Measurements from ENCODE around the gene NTRK2.

NTRK2 gene

GRCh38 chr9:84900421-84900820 is 230.9 kb downstream of the NTRK2 start:
- DNase-seq, result no peak

- no peak for DNase-seq
These were observed 234.4 kb downstream of the NTRK2 start for GRCh38 chr9:84903963-84904362.

- no peak for DNase-seq
These were observed 247.2 kb downstream of the NTRK2 start for GRCh38 chr9:84916769-84917168.

DNA sequence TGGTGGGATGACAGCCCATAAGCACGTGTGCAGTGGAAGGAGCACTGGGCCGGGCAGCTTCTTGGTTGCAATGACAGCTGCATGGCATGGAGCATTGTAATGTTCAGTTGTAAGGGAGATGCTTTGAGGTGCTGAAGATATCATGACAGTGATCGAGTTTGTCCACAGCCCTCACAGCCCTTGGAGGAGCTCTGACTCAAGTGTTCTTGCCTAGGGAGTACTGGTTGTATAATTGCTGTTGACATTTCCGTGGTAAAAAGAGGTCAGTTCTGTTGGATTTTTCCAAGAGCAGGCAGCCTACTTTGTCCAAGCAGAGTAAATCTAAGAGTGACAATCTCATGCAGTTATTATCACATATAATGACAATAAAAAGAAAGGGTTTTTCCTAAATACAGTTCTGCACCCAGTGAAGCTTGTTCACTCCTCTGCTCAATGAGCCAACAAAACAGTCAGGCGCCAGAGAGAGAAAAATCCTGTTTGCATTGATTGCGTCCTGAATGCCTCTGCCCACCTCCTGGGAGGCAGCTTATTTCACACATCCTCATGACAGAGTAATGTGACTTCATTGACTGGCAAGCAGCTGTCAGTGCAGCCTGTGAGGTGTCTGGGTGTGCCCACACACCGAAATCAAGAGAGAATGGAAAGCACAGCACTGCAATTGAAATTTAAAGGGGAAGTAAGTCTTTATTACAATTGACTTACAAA is 248.0 kb downstream of the NTRK2 start:
- peak in 1 of 2 donors; percentile 52 for DNase-seq

GRCh38 chr9:84919440-84919839 is 249.9 kb downstream of the NTRK2 start:
- no peak for DNase-seq

DNA sequence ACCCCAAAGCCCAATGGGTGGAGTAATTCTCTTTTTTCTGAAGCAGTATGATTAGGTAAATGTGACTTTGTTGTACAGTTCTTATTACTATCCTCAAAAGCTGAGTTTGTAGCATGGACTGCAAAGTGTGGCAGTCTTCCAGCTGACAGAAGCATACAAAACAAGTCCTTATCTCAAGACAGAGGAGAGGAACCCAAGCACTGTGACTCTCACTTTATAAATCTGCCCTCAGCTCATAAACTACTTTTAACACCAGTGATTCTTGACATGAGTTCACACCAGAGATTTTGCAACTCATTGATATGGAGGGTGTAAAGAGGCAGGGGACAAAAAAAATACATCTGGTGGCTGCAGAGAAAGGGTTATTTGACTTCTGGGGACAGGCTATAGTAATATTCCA is 251.6 kb downstream of the NTRK2 start:
- DNase-seq, result no peak

- no peak for DNase-seq
These were observed 252.5 kb downstream of the NTRK2 start for GRCh38 chr9:84922051-84922450.

GRCh38 chr9:84924266-84924665 is 254.7 kb downstream of the NTRK2 start:
- DNase-seq, result no peak

- no peak for DNase-seq
These were observed 255.8 kb downstream of the NTRK2 start for GRCh38 chr9:84925225-84925872.

- DNase-seq, result no peak
These were observed 257.3 kb downstream of the NTRK2 start for GRCh38 chr9:84926793-84927192.

DNA sequence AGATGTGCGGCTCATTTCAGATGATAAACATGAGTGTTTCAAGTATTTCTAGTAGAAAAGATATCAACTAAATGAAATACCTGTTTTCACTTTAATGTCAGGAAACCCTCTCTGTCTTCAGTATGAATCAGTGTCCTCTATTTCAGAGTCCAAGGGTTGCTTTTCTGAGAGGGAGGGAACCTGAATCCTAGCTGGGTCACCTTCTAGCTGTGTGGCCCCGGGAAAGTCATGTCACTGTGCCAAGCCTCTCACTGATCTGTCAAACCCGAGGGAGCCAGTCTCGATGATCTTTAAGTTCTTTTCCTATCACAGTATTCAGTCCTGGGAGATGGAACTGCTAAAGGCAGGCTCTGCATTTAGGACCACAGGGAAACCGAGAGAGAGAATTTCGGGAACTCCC is 258.9 kb downstream of the NTRK2 start:
- no peak for DNase-seq

DNA sequence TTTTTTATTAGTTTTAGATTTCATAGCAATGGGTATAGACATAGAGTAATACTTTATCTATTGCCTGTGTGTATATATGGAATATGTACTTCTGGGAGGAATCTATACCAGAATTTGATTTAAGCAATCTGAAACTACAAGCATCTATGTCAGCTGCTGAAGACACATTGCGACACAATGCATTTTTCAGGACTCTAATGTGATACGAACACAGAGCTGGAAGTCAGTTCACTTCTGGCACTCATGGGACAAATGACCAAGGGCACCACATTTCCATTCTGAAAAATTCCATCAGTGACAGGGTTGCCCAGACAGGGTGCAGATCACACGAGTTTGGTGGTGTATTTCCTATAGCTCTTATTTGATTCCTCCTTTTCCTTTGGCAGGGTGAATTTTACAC is 259.5 kb downstream of the NTRK2 start:
- no peak for DNase-seq

DNA sequence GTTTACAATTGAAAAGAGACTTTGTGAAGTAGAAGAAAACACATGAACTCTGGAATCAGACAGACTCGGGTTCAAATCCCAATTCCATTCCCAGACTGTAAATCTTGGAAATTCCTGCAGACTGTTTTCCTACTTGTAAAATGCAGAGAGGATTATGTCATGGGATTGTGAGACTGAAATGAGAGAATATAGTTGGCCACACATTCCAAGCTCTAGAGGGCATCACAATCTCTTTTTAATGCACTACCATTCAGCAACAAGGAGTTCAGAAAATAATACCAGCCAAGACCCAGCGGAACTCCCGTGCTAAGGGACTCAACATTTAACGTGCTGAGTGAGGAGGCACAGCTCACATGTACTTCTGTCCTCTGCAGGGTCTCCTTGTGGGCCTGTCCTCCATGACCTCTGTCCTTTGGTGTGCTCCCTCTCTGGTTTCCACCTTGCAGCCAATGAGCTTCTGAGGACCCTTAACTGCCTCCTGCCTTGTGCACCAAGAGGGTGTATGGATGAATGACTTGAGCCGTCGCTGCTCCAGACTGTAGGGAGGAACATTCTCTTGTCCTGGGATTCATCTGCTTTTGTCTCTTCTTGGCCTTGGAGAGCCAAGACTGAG is 263.5 kb downstream of the NTRK2 start:
- peak in 1 of 2 donors; percentile 22 for DNase-seq

DNA sequence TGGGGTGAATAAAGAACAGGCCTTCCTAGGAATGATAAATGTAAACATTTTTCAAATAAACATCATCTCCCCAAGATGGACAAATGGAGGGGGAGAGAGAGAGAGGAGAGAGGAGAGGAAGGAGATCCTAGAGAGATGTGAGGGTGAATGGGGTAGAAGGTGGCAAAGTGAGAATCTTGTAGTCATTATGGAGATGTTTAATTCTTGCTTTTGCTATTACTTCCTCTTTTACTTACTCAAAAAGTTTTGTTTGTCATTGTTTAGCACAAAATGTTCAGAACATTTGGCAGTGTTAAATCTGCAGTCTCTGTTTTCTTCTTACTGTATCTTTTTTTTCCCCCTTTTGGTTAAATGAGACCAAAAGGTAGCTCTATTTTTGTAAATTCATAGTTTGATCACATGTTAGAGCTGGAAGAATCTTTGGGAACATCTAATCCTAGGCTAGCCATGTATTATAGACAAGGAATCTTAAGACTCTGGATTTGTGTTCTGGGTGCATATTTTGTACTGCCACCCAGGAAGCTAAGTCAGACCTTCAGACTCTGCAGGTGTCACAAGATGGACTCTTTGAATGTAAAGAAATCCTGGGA is 266.1 kb downstream of the NTRK2 start:
- DNase-seq, result no peak

- DNase-seq, result no peak
These were observed 267.7 kb downstream of the NTRK2 start for GRCh38 chr9:84937180-84937579.

DNA sequence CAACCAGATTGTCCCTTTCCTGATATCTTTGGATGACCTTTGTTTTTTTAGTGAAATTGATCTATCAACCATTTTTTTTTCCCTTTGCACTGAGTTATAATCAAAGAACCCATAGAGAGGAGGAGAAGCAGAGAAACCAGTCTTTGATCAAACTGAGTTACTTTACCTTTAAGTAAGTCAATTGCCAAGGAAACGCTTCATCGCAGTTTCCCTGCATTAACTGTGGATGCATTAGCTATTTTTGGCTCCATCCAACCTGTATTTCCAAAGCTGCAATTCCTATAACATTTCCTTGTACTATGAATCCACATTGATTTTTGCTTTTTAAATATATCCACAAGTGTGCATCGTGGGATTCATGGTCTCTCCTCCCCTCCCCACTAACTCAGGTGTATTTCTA is 268.1 kb downstream of the NTRK2 start:
- DNase-seq, result no peak

DNA sequence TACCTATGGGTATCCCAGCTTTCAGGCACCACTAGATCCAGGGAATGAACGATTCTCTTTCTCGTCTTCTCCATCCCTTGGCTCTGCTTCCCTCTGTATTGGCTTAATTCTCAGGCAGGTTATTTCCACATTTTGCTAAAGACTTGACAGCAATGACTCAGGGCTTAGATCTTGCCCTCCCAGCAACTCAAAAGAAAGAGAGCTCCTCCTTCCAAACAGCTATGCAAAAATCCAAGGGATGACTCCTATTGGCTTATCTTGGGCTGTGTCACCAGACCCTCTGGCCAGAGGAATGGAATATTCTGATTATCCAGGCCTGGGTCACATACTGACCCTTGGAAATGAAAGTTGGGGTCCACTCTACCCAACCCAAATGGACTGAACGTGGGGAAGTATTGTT is 270.2 kb downstream of the NTRK2 start:
- no peak for DNase-seq

GRCh38 chr9:84940294-84940693 is 270.8 kb downstream of the NTRK2 start:
- no peak for DNase-seq

DNA sequence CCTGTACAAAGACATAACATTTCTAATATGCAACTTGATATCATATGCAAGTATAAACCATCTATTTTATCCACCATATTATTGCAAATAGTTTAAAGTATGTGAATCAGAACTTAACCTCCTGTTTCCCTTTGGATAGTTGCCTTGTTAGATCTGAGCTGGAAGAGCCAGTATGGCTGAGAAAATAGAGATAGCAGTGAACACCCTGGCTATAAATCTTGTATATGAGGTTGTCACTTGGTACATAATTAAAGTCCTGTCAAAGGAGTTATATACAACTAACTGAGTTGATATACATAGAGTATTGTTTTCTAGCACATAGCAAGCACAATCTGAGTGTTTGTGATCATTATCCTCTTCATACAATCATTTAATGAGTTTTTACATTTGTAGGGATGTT is 272.3 kb downstream of the NTRK2 start:
- no peak for DNase-seq

- no peak for DNase-seq
These were observed 274.0 kb downstream of the NTRK2 start for GRCh38 chr9:84943482-84944050.

- no peak for DNase-seq
These were observed 276.5 kb downstream of the NTRK2 start for GRCh38 chr9:84945878-84946538.

DNA sequence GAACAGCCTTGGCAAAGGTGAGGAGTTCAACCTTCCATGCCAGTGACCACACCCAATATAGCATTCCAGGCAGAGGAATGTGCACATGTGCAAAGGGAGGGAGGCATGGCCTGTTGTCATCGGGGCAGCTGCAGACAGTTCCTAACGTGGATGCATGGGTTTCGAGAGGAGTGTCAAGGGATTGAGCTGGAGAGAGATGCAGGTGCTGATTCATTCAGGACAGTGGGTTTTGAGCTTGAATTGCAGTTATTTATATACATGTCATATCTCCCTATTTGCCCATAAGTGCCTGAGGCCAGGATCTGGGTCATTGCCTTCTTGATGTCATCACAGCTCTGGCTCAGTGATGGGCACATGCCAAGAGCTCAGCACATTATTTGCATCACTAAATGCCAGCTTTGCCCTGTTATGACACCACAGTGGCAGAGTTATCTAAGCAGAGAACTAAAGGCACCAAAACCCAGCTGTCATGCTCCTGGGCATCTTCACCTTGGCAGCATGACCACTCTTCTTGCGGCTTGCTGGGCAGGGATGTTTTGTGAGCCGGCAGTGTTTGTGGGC is 278.0 kb downstream of the NTRK2 start:
- no peak for DNase-seq

DNA sequence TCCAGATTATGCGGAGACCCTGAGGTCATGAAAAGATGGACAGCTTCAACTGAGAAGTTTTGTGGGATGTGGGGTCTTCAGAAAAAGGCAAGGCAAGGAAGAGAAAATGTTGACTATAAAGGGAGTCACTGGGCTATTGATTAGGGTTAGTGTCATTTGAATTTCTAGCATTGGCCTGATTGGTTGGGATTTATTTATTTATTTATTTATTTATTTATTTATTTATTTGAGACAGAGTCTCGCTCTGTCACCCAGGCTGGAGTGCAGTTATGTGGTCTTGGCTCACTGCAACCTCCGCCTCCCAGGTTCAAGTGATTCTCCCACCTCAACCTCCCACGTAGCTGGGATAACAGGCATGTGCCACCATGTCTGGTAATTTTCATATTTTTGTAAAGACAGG is 279.7 kb downstream of the NTRK2 start:
- no peak for DNase-seq
